Measurements from ENCODE around the gene CTNNA3. TPM values are rescaled to one million over a fixed set of nuclear protein-coding genes. Genes with fewer than 3 reads are reported as not detected.

CTNNA3 gene
- total RNA-seq, 1 donor from 2014 or later, result not detected

DNA sequence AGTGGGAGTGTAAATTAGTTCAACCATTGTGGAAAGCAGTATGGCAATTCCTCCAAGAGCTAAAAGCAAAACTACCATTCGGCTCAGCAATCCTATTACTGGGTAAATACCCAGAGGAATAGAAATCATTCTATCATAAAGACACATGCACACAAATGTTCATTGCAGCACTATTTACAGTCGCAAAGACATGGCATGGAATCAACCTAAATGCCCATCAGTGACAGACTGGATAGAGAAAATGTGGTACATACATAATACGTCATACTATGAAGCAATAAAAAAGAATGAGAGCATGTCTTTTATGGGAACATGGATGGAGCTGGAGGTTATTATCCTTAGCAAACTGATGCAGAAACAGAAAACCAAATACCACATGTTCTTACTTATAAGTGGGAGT, 1646.7 kb downstream of the CTNNA3 start:
- DNase-seq (ENCODE audit: extremely low read depth, low read depth, low spot score), result no peak

DNA sequence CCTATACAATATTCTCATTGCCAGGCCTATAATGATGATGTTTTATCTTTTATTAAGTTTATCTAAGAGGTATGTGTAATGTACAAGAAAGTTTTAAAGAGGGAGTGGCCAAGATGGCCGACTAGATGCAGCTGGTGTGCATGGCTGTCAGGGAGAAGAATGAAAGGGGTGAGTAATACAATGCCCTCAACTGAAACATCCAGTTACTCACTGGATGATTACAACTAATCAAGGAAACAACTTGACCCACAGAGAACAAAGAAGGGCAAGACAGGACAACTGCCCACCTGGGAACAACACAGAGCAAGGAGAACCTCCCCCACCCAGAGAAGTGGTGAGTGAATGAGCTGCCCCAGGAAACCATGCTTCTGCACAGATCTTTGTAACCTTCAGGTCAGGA, 1650.1 kb downstream of the CTNNA3 start:
- DNase-seq (ENCODE audit: extremely low read depth, low read depth, low spot score), result no peak

DNA sequence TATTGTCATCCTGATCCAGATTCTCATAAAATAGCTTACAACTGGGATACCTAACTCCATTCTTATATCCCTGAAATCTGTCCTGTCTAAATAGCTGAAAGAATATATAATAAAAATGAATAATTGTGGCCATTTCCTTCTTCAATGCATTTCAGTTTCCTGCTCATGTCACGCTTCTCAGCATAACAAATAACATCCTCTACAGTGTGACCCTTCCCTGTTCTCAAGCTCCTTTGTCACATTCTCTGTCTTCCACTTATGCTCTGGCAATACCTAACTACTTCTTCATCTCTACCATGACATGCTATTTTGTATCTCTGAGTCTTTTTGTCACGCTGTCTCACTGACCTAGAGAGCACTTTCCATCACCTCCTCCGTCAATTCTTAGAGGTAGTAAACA, 1654.2 kb downstream of the CTNNA3 start:
- no peak for DNase-seq (ENCODE audit: extremely low read depth, low read depth, low spot score)

DNA sequence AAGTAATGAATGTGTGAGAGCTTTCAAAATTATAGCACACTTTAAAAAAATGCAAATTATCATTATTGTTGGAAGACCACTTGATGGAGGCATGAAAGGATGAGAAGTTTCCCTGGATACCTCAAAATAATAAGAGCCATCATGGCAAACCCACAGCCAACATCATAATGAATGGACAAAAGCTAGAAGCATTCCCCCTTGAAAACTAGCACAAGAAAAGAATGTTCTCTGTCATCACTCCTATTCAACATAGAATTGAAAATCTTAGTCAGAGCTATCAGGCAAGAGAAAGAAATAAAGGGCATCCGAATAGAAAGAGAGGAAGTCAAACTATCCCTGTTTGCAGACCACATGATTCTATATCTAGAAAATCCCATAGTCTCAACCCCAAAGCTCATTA, 1657.4 kb downstream of the CTNNA3 start:
- no peak for DNase-seq (ENCODE audit: extremely low read depth, low read depth, low spot score)

DNA sequence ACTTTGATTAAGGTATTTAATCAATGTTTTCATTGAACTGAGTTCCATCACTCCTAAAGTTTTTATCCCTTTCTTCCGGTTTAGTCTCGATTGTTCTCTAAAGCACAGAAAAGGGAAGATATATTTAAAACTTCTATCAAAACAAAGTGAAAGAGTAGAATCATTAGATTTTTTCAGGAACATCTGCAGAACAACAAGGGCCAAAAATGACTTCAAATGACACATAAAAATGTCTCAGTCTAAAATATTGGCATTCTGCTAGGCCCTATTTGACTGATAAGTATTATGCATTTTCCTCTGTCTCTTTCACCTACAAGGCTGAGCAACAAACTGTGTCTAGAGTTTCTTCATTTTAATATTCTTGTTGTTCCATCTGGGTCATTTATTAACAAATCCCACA, 1669.7 kb downstream of the CTNNA3 start:
- no peak for DNase-seq (ENCODE audit: extremely low read depth, low read depth, low spot score)

DNA sequence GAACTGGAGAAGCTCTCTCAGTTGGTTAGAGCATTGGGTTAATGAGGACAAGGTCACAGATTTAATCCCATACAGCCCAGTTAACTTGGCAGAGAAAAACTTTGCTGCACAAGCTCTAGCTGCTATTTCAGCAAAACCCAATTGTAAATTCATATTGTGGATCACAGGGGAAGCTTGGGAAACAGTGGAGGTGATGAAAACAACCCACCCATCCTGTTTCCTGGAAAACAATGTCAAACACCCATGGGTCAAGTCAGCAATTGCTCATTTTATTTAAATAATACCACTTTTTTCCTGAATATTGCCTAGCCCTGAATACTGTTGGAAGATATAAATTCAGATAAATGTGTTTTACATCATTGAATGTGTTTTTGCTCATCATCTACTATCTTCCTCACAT, 1670.8 kb downstream of the CTNNA3 start:
- no peak for DNase-seq (ENCODE audit: extremely low read depth, low read depth, low spot score)

DNA sequence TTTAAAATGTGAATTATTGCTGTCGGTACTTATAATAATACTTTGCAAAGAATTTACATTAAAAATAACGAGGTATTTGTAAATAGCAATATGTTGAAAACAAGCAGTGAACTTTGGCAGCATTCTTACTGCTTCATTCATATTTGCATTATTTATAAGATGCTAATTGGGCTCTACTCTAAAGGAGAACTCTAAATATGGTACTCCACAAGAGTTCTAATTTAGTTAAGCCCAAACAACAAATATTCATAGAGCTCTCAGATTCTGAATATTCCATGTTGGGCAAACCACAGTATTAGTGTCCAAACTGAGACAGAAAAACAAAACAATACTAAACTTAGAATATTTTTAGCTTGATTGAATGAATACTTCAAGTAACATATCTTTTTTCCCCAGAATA, 1674.6 kb downstream of the CTNNA3 start:
- DNase-seq (ENCODE audit: extremely low read depth, low read depth, low spot score), result no peak

DNA sequence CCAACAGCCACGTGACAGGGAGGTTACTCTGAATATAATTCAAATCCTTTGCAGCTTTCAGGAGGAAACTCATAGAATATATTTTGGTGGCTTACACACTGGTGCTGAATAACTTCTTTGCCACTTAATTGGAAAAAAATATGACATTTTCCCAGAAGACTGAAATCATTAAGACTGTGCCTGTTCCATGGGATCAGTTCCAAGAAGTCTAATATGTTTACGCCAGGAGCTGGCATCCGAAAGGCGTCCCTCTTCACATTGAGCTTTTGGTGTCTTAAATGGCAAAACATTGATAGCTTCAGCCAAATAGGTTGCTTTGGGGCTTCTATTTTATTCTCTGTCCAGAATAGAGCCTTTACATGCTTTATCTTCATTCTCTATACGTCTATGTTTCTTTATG, 1687.8 kb downstream of the CTNNA3 start:
- no peak for DNase-seq (ENCODE audit: extremely low read depth, low read depth, low spot score)

DNA sequence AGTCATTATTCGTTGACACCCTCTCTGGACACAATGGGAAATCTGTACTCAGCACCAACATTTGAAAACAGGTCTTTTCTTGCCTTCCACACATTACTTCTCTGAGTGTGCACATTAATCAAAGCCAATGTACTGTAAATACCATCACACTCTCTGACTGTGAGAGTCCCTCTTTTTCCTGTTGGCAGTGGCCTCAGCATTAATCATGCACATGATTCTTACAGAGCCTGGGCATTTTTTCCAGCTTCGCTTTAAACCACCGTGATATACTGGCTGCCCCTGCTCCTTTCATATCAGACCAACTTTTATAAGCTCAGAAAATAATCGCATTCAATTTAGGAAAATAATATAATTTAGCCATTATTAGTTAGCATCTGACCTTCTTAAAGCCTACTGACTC, 1689.6 kb downstream of the CTNNA3 start:
- no peak for DNase-seq (ENCODE audit: extremely low read depth, low read depth, low spot score)

DNA sequence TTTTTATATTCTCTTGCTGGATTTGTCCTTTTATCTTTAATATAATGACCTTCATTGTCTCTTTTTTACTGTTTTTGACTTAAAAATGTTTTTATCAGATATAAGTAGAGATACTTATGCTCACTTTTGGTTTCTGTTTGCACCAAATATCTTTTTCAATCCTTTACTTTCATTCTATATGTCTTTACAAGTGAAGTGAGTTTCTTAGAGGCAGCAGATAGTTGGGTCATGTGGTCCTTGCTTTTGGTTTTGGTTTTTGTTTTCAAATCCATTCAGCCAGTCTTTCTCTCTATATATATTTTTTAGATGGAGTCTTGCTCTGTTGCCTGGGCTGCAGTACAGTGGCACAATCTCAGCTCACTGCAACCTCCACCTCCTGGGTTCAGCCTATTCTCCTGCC, 1702.5 kb downstream of the CTNNA3 start:
- DNase-seq (ENCODE audit: extremely low read depth, low read depth, low spot score), result no peak

DNA sequence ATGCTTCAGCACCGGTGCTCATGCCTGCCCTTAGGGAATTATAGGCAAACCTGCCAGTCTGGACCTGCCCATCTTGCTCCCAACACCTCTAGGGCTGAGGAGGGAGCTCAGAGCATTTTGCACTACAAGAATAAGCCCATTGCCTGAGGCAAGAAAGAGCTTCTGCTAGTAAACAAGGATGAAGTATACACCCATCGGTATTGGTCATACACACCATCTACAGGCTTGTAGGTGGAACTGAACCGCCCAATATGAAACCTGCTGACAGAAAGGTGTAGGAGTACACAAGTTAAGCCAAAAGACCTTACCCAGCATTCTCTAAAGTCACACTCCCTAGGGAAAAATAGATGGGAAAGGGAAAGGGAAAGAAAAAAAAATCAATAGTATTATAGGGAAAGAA, 1727.1 kb downstream of the CTNNA3 start:
- no peak for DNase-seq (ENCODE audit: extremely low read depth, low read depth, low spot score)

DNA sequence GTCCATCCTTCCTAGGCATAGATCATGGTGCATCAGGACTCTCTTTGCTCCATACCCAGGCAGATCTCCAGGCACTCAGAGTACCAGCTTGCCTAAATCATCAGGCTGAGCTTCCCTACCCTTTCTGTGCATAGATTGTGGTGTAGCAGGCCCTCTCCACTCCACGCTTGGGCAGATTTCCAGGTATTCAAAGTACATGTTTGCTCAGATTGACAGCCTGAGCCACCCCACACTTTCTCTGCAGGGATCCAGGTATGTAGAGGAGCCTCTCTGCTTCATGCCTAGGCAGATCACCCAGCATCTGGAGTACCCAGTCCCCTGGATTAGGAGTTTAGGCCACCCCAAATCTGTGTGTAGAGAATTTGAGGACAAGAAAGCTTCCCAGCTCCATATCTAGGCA, 1727.6 kb downstream of the CTNNA3 start:
- no peak for DNase-seq (ENCODE audit: extremely low read depth, low read depth, low spot score)

DNA sequence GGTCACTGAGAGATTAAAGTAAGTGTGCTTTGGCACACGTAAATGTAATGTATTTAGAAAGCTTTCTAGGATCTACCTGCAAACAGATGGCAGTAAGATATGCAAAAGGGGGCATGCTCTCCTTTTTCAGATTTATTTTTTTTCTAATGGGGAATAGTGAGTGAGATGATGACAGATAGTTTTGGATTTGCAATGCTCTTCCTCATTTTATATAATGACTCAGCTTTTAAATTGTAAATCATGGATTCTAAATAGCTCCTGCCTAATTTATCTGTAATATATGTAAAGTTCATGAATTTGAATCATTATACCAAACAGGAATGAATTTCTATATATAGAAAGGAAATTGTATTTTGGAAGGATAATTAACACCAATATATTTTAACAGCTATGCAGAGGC, 1731.8 kb downstream of the CTNNA3 start:
- DNase-seq (ENCODE audit: extremely low read depth, low read depth, low spot score), result no peak

DNA sequence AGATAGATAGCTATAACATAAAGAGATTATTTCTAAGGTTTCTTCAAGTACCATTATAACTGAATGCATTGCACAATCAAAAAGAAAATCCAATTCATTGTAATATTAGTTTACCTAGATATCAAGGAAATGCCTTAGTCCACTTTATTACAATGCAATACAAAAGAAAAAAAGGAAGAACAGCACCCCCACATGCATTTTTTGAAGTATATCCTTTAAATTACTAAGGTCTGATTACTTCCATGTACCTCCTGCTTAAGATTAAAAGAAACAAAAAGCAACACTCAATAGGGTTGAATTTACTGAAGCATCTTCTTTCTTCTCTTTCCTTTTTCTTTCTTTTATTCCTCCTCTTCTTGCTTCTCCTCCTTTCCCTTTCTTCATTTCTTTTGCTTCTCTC, 1743.9 kb downstream of the CTNNA3 start:
- DNase-seq (ENCODE audit: extremely low read depth, low read depth, low spot score), result no peak

DNA sequence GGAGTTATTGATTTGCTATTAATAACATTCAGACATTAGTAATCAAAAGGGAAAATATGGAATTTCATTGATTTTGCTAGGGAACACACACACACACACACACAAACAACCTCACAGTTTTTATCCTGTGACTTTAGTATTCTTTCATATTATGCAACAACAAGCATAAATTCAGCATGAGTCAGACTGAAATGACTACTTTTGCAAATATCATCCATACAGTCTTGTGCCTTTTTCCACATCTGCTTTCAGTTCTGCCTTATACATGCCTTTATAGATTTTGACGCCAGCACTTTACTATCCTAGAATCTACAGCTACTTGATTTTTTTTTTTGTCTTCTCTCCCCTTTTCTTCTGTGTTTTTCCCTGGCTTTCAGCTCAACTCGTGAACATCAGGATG, 1745.9 kb downstream of the CTNNA3 start:
- no peak for DNase-seq (ENCODE audit: extremely low read depth, low read depth, low spot score)

DNA sequence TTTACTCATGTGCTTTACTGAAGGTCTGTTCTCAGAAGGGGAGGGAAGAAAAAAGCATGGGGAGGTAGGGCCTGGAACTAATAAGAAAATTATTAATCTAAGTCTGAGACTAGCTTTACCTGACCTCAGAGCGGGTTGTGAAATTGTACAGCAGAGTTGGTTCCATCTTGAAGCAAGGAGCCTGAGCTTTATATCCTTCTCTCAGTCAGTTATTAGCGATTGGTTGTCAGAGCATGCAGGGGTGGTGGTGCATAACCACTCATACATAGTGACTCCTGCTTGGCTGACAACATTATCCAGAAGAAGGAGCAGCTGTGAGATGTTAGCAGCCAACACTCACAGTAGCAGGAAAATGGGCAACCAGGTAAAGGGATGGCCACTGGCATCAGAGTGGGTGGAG, 1746.5 kb downstream of the CTNNA3 start:
- DNase-seq (ENCODE audit: extremely low read depth, low read depth, low spot score), result no peak

DNA sequence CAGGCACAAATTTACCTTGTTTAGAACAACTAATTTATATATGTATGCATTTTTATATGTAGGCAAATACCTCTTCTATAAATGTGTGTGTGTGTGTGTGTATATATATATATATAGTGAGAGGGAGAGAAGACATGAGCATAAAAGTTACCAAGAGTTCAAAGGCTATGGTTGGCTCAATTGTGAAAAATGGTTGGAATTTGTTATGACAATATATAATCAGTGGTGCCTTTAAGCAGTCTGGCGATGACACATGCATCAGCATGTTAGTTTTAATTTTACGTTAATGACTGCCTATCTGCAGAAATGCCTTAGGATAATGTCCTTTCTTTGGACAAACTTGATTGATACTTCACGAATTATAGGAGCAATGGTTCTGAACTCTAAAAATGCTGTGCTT, 1750.9 kb downstream of the CTNNA3 start:
- DNase-seq (ENCODE audit: extremely low read depth, low read depth, low spot score), result no peak

DNA sequence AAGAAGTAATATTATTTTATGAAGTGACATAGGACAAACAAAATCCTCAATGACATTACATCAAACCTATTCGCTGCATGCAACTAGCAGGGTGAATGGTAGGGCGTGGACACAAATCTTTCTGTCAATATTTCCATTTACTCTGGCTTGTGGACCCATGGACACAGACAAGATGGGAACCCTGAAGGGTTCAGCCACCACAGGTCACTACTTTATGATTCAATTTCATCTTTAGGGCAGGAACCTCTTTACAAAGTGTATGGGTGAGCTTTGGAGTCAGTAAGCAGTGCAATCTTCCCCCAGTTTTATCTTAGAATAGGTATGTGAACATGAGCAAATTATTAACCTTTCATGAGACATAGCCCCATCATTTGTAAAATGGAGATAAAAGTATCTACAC, 1752.5 kb downstream of the CTNNA3 start:
- DNase-seq (ENCODE audit: extremely low read depth, low read depth, low spot score), result no peak

DNA sequence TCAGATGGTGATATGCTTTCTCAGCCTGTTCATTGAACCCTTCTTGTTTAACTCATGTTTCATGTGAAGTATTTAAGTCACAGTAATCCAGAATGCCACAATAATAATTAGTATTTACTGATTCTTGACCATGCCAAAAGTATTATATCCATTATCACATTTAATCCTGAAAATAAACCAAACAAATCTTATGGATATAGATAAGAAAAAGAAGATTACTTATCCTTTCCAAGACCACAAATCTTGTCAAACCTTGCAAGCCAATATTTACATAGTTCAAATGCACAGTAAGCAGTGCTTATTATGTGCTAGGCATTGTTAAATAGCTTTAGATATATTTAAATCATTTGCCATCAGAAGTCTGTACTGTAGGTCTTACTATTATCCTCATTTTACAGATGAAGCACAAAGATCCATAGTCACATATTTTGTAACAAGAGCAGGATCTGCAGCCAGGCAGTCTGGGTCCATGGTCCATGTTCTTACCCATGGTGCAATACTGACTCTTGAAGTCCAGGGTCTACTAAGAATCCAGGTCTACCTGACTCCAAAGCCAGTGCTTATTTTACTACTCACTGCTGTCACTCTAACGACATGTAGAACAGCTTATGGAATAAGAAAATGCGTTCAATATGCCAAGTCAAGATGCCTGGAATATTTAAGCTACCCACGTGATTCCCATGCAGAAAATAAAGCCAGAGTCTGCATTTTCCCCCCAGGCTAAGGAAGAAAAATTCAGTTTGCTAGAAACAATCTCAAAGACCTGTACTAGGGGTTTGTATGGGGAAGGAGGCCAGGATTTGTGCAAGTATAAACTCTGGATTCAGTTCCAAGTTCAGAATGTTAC, 1755.0 kb downstream of the CTNNA3 start:
- no peak for DNase-seq (ENCODE audit: extremely low read depth, low read depth, low spot score)

DNA sequence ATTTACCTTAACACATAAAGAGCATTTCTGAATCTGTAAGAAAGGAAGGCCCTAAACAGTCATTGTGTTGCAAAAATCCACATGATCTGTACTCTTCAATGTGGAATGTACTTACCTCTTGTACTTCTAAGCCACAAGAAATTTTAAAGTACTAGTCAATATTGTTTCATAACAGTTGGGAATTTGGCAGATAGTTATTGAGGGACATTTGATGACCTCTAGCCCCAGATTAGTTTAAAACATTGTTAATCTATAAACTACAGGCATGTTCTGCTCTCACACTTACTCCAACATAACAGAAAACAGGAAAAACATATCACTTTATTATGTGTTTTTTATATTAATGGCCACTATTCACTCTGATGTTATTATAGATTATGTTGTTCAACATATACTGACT, 1755.9 kb downstream of the CTNNA3 start:
- DNase-seq (ENCODE audit: extremely low read depth, low read depth, low spot score), result no peak

DNA sequence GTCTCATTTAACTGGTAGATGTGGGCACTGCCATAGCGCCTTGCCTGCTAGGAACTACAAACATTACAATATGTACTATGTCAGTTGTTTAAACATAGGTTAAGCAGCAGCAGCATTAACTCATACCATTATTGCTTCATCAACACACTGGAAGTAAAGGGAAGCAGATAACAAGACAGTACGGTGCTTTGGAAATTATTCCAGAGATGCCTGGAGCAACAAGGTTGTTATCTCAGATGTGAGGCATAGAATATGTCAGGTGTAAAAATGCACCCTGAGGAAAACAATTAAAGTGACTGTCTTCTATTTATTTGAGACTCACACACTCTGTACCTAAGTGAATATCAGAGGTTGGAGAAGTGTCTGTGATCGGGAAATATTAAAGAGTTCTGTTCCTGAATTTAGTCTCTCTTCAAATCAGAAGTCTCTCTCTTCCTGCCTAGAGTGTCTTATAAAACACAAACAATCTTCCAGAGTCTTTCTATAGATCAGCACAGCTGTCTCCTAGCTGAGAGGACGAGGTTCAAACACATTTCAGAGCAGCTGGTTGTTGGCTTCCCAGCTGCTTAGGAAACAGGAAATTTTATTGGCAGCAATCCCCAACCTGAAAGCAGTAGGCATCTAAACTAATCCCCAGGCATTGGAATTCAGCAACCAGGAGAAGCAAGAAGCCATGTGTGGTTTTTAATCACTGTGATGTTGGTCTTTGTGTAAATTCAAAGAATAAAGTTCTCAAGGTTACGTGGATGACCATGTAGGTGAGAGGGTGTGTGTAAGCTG, 1764.5 kb downstream of the CTNNA3 start:
- no peak for DNase-seq (ENCODE audit: extremely low read depth, low read depth, low spot score)

DNA sequence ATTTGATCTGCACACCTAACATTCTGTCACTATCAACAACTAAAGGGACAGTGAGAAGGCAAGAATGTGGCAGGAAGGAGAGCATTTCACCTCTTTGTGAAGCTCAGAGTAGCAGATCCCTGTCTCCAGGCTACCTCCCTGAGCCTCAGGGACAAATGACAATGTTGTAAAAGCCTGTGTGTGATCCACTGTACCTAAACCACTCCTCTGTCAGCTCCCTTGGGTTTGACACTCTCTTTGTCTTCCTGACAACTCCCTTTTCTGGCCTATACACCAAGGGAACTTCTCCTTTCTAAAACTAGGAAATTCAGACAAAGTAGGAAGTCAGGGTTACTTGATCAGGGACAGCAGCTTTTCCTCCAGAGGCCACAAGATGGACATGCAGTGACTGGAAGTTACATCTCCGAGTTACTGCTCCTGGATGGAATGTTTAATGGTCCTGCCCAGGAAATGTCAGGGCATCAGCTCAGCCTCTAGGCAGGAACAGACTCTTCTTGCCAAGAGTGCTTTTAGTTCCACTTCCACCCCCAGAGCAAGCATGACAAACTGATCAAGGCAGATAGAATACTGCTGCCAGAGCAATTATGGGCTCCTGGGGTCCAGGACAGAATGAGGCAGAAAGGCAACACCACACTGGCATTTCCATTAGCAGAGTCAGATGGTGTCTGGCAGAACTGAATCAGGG, 1784.7 kb downstream of the CTNNA3 start:
- no peak for DNase-seq (ENCODE audit: extremely low read depth, low read depth, low spot score)
